Gastroesophageal sphincter (tissue), 3 donors: Measurements from ENCODE around the gene PSPH.

Experiments used
- CTCF ChIP-seq, 4 experiments: fragments of 200-600 bp in 2 of 4; fragments of 450-650 bp in 2 of 4; sonication (generic) in 1 of 4; IDR thresholded peaks; one replicate each; pipeline ENCODE4 v1.5.1; 2017 to 2019; ENCODE audit warnings: antibody characterized with exemption in 4 of 4, mild to moderate bottlenecking in 2 of 4, moderate library complexity in 2 of 4
- POLR2AphosphoS5 ChIP-seq: sonication (generic); formaldehyde crosslinking; IDR thresholded peaks from one replicate; pipeline ENCODE4 v1.6.1; 2017; ENCODE audit warnings: antibody characterized with exemption

- TF ChIP-seq POLR2AphosphoS5: no peak
- no peak for TF ChIP-seq CTCF (IDR thresholded peaks at IDR 0.05)
Measured at GRCh38 chr7:55965100-55965470, 86.2 kb downstream of the PSPH start.
